OCI-LY7 (cell line): ENCODE data around the gene CARD11.

Experiments
- CTCF ChIP-seq: fragments of 200-600 bp; sonication (generic); conservative IDR thresholded peaks from 2 replicates; pipeline ENCODE4 v1.5.1; 2014; ENCODE audit warnings: mild to moderate bottlenecking, antibody characterized with exemption, low read length, moderate library complexity, mixed read lengths
- EZH2phosphoT487 ChIP-seq: fragments of 200-600 bp; sonication (generic); IDR thresholded peaks from 2 replicates; pipeline ENCODE4 v1.6.1; 2018; ENCODE audit warnings: low read depth, borderline replicate concordance, mild to moderate bottlenecking, mixed run types, antibody characterized with exemption, low read length, moderate library complexity, mixed read lengths

- TF ChIP-seq CTCF = no peak
- no peak for TF ChIP-seq EZH2phosphoT487
These were observed 30.8 kb upstream of the CARD11 start for GRCh38 chr7:3074459-3074821.
